ENCODE measurements around the gene SFT2D1. TPM values are rescaled to one million over a fixed set of nuclear protein-coding genes. Genes with fewer than 3 reads are reported as not detected.

The SFT2D1 gene
- total RNA-seq, 1 experiment from 2014 or later, result 65.6 TPM

- ATAC-seq (no peak), DNase-seq (ENCODE audit: low read depth, low spot score) (no peak)
- no peaks in the 10 kb centered on the region for H3K79me2 ChIP-seq (ENCODE audit: insufficient read depth, low read length)
- ChIA-PET POLR2A (no interaction called here), RAD21 (ENCODE audit: low non-redundant PET in 1 of 2, low total read pairs in 2 of 2, uncharacterized antibody in 2 of 2, unreplicated experiment in 2 of 2) (no interaction called here), CTCF (no interaction called here)
- no peaks in the 10 kb centered on the region for H3K36me3 ChIP-seq (ENCODE audit: control insufficient read depth in 1 of 2, insufficient read depth in 2 of 2, low read length in 2 of 2)
- TF ChIP-seq EZH2phosphoT487 (IDR thresholded peaks at IDR 0.05; ENCODE audit: borderline replicate concordance) (no peak), SP1 (IDR thresholded peaks at IDR 0.05; ENCODE audit: low read depth) (no peak), ATF3 (IDR thresholded peaks at IDR 0.05) (no peak), TCF7L2 (IDR thresholded peaks at IDR 0.05; ENCODE audit: borderline replicate concordance, extremely low read depth, insufficient read depth, insufficient read length) (no peak), ZNF274 (IDR thresholded peaks at IDR 0.05; ENCODE audit: low read depth, low read length) (no peak), ZFX (IDR thresholded peaks at IDR 0.05) (no peak), SRF (IDR thresholded peaks at IDR 0.05; ENCODE audit: low read depth) (no peak)
- no peaks in the 10 kb centered on the region for H3K9me3 ChIP-seq (ENCODE audit: control insufficient read depth in 1 of 2, insufficient read depth in 1 of 2, low read depth in 1 of 2, low read length in 2 of 2)
- H3K4me1 ChIP-seq (ENCODE audit: control insufficient read depth in 1 of 2, insufficient read depth in 2 of 2, low read length in 2 of 2), result peaks cover 0 to 3% of the 10 kb centered on the region in 2 experiments; a peak in 1 of 4 replicates
- no peaks in the 10 kb centered on the region for H4K20me1 ChIP-seq (ENCODE audit: insufficient read depth)
- H3K4me3 ChIP-seq (replicated peaks in 1 of 2; ENCODE audit: low read depth in 1 of 2, low read length in 2 of 2), result no peak within 1 kb of the TSS
- H3K27ac ChIP-seq (ENCODE audit: low read depth, low read length), result no peak within 1 kb of the TSS
- BruUV-seq (replicated peaks), result no TSS peak
- H3K27me3 ChIP-seq (ENCODE audit: insufficient read depth, low read length), result no peaks in the 10 kb centered on the region
- intact Hi-C loops (cut with micrococcal nuclease), result no loop called here
- H2AFZ ChIP-seq (ENCODE audit: low read depth, low read length, poor library complexity, severe bottlenecking), result no peak within 1 kb of the TSS
- H3K4me2 ChIP-seq (ENCODE audit: low read length), result no peak within 1 kb of the TSS
- no peak within 1 kb of the TSS for H3K9ac ChIP-seq (ENCODE audit: low read length)
- H3K9me2 ChIP-seq (ENCODE audit: insufficient read depth), result no peaks in the 10 kb centered on the region
Observed at GRCh38 chr6:166308033-166308768, 34.1 kb downstream of the SFT2D1 start, which contains the start of gene PRR18. PRR18 (minus strand) TSS chr6:166308392; CDS start chr6:166308142, 250 bp downstream.

Data from HCT116 (cell line).